ENCODE results near the gene RREB1.
"Not testable (repeated sequence)": the region's sequence is repeated elsewhere in the genome, so short reads cannot be mapped to it uniquely, and the experiment has no call there.

RREB1 gene

DNA sequence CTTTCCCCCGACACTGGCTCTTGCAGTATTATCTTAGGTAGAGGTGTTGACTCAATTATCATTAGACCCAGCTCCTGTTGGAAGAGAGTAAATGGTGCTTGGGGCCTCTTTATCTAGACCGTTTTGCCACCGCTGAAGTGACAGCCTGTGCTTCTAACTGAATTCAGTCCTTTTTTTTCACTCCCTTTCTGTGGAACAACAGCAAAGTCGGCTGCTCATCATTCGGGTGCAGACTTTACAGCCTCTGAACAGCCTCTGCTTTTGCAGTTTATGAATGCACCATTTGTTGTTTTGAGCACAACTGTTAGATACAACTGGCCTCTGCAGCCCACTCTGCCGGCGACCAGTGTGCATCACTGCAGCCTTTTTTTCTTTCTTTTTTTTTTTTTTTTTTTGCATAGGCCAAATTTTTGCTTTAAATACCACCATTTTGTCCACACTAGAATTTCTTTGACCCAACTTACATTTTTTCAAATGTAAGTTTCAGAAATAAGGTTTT is 35.8 kb downstream of the RREB1 start:
- no peak for DNase-seq (ENCODE audit: low read depth, low spot score)

- no peak for DNase-seq (ENCODE audit: low read depth, low spot score)
Measured at GRCh38 chr6:7144872-7145584, 37.3 kb downstream of the RREB1 start.

GRCh38 chr6:7145585-7145884 is 37.8 kb downstream of the RREB1 start:
- DNase-seq (ENCODE audit: low read depth, low spot score): no peak

- DNase-seq (ENCODE audit: low read depth, low spot score): no peak
Measured at GRCh38 chr6:7145885-7146828, 38.4 kb downstream of the RREB1 start.

DNA sequence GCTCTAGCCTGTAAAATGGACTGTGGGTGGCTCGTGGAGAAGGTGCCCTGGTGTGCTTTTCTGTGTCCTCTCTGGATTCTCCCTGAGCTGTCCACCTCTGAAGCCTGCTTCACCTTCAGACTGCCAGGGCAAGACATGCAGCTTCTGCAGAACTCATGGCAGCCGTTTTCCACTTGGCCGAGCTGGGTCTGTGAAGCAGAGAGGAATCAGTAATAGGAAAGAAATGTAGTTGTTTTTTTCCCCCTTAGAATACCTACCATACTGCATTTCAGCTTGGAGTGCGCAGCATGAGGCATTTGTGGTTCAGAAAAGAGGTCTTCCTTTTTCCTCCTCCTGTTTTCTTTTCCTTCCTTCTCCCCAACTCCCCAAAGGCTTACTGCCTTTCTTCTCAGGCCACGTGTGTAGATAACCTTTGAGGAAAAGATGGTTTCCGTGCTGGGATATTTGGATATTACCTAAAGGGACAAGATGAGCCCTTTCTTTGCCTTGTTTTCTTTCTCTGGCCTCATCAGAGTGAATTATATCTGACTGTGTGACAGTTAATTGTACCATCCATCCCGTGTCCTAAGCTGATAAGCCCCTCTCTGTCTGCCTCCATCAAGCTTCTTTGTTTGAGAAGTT is 39.4 kb downstream of the RREB1 start:
- DNase-seq (ENCODE audit: low read depth, low spot score): no peak

DNA sequence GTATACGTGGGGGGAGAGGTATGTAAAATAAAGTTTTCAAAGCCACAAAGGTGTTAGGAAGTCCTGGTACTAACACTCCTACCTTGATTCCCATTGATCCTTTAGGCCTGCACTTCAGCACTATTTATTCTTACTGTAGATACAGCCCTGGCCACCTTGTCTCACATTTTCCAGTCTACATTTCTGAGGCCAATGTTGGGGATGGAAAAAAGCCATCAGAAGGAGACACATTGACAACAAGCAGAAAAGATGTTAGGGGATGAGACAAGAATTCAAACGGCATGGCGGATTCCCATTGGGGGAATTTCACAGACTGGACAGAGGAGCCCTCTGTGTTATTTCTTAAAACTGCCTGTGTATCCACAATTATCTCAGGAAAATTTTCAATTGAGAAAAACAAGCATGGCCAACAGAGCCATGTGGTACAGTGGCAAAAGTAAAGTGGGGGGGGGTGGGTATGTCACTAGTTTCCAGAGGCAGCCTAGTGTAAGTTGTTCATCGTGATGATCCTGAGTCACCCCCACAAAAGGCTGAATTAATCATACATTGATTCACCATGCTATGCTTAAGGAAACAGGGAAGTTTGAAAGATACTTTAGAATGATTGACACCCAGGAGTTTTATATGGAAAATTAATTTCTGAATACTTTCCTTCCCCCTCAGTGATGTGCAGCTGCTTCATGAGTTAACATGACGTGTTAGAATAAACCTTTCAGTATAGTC is 40.5 kb downstream of the RREB1 start:
- no peak for DNase-seq (ENCODE audit: low read depth, low spot score)

DNA sequence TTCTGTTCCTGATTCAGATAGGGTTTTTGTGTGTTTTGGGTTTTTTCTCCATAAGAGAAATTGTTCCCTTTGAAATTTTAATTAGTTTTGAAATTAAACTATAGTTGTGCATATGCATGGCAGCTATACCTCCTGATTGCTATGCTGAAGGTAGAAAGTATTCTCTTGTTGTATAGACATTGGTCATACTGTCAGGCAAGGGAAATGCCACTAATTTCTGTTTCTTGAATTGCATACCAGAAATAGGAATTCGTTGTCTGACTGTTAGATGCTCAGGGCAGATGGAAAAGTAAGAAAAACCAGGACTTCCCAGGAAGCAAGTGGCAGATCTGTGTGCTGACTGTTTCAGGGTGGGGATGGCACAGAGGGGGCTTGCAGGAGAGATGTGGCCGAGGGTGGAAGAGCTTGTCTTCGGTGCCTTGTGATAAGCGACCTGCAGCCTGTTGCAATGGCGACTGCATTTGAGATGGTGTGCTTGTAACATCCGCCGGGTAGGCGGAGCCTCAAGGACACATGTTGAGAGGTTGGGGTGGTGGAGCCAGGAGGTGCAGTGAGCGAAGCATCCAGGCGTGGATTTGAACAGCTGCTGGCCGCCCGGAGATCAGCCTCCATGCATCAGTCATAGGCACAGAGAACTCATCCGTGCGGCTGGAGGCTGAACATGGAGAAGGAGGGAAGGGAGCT is 42.8 kb downstream of the RREB1 start:
- DNase-seq (ENCODE audit: low read depth, low spot score): no peak

GRCh38 chr6:7151381-7151780 is 43.6 kb downstream of the RREB1 start:
- DNase-seq (ENCODE audit: low read depth, low spot score): no peak

DNA sequence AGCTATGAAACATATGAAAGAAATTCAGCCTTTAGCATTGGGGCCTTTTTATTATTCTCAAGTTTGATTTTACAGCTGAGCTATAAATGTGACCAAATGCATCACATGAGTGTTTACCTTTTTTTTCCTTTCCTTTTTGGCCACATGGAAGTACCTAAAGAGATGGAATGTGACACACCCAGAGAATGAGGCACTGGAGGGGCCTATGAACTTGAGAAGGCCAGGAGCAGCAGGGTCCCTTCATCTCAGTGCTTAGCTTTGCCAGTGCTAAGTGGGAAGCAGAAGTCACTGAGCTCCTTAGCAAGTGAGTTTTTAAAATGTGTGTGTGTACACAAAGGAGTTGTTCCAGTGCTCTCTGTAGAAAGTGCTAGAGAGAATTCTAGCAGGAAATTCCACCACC is 44.7 kb downstream of the RREB1 start:
- no peak for DNase-seq (ENCODE audit: low read depth, low spot score)

GRCh38 chr6:7153789-7154188 is 46.0 kb downstream of the RREB1 start:
- DNase-seq (ENCODE audit: low read depth, low spot score): no peak

DNA sequence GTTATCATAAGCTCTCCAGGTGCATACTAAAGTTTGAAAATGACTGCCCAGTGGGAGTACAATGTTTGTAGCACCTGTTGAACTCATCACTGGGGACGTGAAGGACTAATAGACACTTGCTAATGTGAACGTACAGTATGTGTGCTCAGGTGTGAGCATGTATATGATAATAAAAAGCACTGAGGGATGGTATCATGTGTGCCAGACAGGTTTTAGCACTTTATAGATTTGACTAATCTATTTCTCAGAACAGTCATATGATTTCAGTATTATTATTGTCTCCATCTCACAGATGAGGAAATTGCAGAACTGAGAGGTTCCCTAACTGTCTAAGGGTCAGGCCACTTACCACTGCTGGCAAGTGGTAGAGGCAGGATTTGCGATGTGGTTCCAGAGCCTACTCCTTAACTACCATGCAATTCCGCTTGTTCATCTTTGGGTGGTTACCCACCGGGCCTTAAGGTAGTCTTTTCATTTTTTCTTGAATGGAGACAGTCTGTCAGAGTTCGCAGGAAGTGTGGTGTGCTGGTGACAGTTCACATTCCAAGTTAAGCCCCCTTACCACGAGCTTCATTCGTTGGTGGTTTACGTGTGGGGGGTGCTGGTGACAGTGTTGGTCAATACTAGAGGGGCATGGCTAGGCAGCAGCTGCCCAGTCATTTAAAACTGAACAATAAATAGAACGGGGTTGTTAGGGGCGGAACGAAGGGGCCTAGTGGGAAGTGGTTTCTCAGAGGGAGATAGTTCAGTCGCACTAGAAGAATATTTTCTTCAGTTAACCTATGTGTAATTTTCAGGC is 46.8 kb downstream of the RREB1 start:
- DNase-seq (ENCODE audit: low read depth, low spot score): no peak

DNA sequence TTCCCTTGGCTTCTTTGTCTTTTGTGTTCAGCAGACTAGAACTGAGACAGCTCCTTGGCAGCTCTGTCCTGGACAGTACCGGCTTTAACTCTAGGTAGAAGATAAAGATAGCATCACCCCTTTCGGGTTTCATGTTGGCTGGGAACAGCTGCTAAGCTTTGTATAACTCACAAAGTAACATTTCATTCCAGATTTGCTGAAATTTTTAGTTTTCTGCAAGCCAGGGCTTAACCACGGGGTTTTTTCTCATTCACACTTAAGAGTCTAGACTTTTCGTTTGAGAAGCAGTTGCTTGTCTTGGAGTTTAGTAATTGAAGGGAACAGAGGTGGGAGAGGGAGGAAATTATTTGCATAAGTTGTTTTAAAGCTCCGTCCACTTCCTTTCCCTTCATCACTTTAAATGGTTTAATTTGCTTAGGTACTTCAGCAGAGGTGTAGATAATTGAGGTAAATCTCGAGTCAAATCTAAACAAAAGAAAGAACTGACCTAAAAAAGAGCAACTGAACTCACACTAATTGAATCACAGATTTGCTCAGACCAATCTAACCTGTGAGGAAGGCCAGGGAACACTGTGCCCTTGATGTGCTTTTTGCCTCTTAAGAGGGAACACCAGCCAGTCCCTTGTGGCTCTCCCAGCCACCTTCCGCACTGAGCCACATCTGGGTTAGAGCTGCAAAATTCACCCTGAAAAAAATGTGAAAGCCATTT is 48.3 kb downstream of the RREB1 start:
- no peak for DNase-seq (ENCODE audit: low read depth, low spot score)

DNA sequence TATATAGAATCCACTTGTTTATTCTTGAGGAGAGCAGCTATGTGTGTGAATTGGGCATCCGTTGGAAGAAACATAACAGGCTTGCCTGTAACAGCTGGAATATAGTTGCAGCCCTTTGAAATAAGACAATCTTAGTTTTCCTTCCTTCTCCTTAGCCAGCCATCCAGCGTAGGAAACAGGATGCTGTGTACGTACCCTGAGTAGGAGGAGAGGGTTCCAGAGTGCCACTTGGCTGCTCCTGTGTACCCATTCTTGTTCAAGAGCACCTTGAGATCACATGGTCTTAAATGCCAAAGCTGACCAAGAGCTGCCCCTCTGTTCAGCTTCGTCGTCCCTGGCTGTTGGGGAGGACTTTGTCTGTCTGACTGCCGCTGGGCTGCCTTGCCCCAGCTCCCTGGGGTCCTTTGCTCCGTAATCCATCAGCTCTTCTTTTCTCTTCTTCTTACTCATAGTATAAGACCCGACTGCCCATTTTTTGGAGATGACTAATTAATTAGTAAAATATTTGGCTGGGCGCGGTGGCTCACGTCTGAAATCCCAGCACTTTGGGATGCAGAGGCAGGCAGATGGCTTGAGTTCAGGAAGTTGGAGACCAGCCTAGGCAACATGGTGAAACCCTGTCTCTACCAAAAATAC is 49.0 kb downstream of the RREB1 start:
- DNase-seq (ENCODE audit: low read depth, low spot score): no peak

GRCh38 chr6:7157307-7157706 is 49.5 kb downstream of the RREB1 start:
- DNase-seq (ENCODE audit: low read depth, low spot score): not testable (repeated sequence)

DNA sequence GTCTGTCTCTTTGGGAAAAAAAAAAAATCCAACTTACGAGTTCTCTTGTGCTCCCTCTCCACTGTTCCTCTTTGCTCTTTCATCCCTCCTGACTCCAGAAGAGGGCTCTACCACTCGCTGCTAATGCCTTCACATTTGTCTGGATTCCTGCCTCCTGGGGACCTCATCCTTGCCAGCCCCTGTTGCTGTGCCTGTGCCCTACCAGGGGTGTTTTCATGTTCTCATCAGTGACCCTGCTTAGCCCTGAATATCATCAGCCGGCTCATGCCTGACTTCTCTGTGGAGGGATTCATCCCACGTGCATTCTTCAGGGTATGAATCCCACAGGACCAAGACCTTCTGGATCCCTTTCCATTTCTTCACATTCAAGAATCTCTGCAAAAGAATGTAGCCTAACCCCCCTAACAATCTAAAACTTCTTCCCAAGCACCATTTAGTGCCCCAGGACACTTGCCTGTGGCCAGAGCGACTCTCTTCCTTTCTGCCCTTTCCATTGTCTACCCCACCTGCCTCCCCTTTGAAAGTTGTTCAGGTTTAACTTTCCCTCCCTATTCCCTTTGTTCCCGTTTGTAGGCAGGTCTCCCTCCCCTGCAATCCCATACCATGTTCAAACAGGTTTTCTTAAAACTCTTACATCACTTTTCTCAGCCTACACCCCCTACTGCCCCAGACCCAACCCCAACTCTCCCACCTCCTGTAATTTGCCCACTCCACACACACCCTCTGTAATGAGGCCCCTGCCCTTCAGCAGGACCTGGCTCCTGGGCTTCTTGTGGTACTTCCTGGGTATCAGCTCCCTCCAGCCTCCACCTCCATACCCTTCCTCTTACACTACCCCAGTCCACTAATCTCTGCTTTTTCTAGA is 50.2 kb downstream of the RREB1 start:
- DNase-seq (ENCODE audit: low read depth, low spot score): no peak

DNA sequence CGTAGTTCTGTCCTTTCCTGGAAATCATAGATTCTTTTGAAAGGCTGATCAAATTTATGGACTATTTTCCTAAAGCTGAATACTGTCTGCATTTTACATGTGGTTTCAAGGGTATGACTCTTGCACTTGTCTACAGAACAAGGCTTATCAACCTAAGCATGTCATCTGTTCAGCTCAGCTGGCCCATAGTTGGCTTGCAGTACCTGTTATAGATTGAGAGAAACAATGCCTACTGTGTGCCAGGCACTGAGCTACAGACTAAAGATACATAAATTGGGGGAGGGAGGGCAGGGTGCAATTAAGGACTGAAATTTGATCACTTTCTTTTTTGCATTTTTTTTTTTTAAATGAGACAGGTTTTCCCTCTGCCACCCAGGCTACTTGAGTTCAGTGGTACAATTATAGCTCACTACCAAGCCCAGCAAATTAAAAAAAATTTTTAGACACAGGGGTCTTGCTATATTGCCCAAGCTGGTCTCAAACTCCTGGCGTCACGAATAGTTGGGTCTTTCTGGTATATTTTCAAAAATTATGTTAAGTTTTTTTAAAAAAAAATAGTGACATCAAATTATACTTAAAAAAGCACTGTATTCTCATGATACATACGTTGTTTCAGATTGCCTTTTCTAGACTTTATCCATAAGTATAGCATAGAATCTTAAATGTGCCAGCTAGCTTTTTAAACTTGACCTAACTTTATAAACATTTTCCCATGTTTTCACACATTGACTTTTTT is 52.2 kb downstream of the RREB1 start:
- no peak for DNase-seq (ENCODE audit: low read depth, low spot score)

GRCh38 chr6:7161253-7161623 is 53.5 kb downstream of the RREB1 start:
- DNase-seq (ENCODE audit: low read depth, low spot score): no peak

DNA sequence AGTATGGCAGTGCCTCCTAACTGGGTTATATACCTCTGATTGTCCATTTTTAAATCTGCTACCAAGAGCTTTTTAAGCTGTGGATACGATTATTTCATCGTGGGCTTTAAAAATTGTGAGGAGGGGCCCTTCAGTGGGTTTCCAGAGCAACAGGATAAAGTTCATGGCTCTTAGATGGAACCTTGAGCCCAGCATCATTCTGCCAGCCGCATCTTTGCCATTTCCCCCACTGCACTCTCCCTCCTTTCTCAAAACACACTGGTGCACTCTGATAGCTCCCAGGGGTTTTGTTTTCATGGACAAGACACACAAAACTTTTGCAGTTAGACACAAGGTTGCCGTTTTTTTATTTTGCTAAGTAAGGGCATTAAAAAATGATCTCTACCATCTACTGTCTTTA is 54.1 kb downstream of the RREB1 start:
- no peak for DNase-seq (ENCODE audit: low read depth, low spot score)
